GM18867 (cell line): ENCODE data around the gene ASCL5.
"Not testable (repeated sequence)": the region's sequence is repeated elsewhere in the genome, so short reads cannot be mapped to it uniquely, and the experiment has no call there.

Source experiments
- ATAC-seq: cut with Tn5 transposase; IDR thresholded peaks from one replicate; pipeline ENCODE4 v1.9.1; 2021; ENCODE audit warnings: mild to moderate bottlenecking, moderate library complexity; ENCODE audit not compliant: unreplicated experiment

The ASCL5 gene

GRCh38 chr1:201126832-201127754, at the start of gene ASCL5:
Gene ASCL5 (minus strand): TSS chr1:201127184. CDS start chr1:201115372, 11,812 bp downstream.
- no peak for ATAC-seq

DNA sequence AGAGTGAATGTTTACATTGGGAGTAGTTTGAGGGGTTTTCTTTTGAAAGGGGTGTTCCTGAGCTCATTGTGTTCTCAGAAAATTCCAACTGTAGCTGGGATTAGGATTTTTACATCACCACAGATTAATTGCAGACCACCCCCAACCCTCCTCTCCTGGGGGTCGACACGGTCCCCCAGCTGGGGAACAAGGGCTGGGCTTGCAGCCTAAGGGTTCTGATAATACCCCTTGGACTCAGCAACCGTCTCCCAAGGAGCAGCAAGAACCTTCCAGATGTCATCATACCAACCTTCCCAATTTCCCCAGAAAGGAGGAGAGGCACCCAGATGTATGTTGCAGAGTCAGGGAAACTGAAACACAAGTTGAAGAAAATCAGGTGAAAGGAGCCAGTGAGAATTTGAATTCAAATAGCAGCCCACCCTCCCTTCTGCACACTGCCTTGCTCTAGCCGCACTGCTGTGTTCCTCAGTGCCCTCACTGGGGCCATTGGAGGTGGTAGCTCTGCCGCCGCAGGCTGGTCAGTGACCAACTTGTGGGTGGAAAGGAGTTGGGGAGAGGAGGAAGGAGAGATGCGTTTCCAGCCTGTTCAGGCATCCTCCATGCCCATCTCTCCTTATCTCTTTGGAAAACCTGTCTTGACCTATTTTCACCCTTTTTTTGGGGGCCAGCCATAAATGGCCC, 49.0 kb upstream of the ASCL5 start:
- no peak for ATAC-seq

GRCh38 chr1:201173736-201174135, 46.8 kb upstream of the ASCL5 start:
- no peak for ATAC-seq

- ATAC-seq: no peak
These were observed 46.1 kb upstream of the ASCL5 start for GRCh38 chr1:201172999-201173610.

DNA sequence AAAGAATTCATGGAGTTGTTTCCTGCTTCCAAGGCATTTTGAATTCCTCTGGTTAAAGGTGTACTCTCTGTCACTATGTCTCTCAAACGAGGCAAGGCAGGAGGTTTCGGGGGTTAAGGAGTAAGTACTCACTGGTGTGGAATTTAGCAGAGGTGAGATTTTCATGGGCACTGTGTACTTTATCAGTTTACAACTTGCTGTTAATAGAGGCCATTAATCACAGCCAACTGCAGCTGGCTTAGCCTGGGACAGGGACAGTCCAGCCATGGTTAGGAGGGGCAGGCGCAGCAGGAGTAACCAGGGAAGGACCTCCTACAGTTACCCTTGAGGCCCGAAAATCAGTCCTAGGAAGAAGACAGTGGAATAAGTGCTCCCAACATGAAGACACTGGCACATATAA, 45.3 kb upstream of the ASCL5 start:
- no peak for ATAC-seq

GRCh38 chr1:201171063-201172036, 44.4 kb upstream of the ASCL5 start:
- ATAC-seq: peak; percentile 36

DNA sequence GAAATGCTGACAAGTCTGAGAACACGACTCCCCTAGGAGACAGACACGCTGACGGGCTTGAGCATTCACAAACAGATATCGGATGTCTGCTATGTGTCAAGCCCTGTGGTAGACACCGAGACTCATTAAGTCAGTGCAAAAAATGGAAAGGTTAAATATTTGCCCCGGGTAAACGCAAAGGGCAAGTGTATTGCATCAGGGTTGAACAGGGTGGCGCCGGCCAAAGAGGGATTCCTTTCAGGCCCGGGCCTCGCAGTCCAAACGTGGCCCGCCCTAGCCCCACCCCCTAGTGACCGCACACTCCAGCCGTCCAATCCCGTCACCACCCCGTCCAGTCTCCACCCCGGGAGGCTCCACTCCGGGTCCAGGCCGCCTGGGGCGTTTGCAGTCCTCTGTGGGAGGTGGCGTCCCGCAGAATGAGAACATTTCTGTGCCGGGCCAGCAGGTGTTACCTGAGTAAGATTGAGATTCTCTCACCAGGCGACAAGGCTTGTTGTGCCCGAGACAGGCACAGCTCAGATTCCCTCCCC, 43.6 kb upstream of the ASCL5 start:
- ATAC-seq: peak; percentile 97

DNA sequence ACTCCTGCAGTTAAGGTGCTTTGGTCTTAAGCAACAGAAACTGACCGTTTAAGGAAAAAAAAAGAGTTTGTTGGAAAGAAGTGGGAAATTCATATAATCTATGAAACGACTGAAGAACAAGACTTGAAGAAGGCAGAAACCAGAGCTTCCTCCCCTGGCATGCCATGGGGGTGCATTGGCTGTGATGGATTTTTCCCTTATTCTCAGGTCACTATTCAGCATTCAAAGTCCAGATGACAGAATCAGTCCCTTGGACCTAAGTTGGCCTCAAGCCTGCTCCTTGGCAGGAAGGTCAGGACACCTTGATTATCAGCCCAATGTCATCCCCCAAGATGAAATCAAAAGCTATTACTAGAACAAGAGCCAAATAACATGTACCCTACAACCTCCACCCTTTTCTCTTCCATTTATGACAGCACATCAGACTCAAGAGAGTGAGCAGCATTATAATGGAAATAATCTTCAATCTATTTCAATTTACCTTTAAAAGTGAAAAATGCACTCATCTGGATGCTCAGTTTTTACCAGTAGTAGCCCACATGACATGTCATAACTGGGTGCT, 43.1 kb upstream of the ASCL5 start:
- ATAC-seq: no peak

DNA sequence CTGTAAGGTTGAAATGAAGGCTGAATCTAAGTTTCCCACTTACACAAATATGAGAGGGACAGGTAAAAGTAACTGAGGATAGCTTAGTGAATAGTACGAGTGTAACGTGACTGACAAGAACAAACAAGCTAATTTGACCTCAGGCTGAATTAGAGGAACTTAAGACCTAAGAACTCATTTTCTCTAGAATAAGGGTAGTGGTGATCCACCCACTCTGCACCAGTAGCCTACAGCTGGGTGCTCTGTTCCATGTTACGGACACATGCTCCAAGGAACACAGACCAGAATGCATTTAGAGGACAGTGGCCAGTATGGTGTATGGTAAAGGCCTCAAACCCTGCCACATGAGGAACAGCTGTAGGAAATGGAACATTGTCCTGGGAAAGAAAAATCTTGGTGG, 42.2 kb upstream of the ASCL5 start:
- no peak for ATAC-seq

DNA sequence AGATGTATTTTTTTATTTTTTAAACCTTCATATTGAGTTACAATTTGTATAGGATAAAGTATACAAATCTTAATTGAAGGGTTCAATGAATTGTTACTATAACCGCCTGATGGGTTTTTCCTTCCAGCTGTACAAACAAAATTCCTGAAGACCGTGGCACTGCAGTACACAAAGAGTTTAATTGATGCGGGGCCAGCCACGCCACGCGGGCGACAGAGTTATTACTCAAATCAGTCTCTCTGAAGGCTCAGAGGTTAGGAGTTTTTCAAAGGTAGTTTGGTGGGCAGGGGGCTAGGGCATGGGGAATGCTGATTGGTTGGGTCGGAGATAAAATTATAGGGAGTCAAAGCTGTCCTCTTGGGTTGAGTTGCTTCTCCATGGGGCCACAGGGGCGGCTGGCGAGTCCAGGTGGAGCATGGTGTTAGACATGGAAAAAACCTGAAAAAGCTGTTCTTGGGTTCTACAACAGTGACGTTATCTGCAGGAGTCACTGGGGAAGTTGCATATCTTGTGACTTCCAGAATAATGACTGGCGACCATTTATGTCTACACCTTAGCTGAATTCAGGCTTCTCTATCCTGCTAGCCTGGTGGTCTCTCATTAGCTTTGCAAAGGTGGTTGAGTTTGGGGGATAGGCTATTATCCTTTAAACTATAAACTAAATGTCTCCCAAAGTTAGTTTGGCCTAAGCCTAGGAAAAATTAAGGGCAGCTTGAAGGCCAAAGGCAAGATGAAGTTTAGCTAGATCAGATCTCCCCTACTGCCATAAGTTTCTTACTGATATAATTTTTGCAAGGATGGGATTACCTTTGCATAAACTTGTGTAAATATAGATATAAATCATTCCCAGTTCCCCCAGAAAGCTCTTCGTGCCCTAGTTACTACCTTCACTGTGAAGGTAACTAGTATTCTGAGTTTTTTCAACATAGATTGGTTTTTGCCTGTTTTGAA, 40.3 kb upstream of the ASCL5 start:
- ATAC-seq: no peak

DNA sequence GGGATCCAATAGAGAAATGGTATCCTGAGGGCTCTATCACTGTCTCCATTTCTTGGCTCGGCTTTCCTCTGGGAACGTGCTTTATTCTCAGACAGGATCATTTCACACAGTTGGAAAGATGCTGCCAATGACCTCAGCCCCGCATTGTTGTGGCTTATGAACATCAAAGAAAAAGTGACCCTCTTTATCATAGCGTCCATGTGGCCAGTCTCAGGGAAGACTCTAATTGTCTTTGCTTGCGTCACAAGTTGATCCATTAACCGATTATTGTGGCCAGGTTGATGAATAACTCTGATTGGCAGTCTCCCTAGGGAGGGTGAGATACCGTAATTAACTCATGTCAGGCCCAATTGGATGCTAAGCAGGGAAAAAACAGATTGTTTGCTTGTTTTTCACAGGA, 37.7 kb upstream of the ASCL5 start:
- no peak for ATAC-seq

GRCh38 chr1:201163707-201164106, 36.7 kb upstream of the ASCL5 start:
- ATAC-seq: no peak

GRCh38 chr1:201163036-201163435, 36.1 kb upstream of the ASCL5 start:
- ATAC-seq: not testable (repeated sequence)

- no peak for ATAC-seq
These were observed 31.0 kb upstream of the ASCL5 start for GRCh38 chr1:201157949-201158348.

- ATAC-seq: no peak
These were observed 29.8 kb upstream of the ASCL5 start for GRCh38 chr1:201156819-201157218.

- ATAC-seq: no peak
These were observed 29.4 kb upstream of the ASCL5 start for GRCh38 chr1:201156346-201156745.

DNA sequence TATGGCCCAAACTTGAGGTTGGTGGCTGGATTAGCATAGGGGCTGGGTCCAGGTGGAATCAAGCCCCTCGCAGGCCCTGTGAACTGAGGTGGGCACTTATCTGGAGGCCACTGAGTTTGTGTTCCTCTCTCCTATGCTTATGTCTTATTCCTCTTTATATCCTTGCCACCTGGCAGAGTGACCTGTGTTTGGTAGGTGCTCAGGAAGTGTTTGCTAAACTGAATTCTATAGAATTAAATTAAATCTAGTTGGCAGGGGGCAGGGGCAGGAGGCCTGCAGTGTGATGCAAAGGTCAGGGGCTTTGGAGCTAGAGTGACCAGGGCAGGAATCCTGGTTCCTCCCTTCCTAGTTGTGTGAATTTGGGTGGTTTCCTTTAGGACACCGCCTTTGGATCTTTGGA, 28.4 kb upstream of the ASCL5 start:
- no peak for ATAC-seq

DNA sequence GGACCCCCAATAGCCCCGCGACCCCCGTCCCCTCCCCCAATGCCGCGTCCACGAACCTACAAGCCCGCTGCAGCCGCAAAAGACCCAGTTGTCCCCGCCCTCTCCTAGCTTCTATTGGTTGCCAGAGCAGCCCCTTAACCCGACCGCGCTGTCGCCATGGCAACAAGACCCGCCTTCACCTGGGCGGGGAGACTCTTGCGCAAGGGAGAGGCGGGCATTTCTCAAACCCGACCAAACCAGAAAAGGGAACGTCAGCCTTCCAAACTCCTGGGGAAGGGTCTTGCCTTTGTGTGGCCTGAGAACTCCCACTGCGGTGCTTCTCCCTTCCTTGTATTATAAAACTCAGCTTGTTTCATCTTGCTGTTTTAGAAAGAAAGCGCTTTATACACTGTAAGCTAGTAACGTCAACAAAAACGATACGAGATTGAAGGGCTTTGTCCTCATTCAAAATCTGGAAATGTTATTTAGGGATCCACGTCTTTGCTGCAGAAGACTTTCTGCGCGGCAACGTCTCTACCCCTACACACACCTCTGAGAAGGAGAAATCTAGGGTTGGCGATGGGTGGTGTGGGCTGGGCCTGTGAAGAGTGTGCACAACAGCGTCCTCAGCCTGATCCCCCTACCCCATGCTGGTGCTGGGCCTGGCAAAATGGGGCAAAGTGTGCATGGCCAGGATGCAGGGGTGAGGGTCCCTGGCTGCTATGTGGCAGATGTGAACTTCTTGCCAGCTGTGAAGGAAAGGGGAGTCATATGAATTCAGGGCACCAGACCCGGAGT, 27.6 kb upstream of the ASCL5 start, which contains the start of gene TMEM9:
Gene TMEM9, minus strand, starts transcription at position 86 of the 777 bp plus-strand sequence. CDS start 551 bp downstream, outside the sequence.
- ATAC-seq: peak; percentile 98
